HUES48 (cell line): ENCODE data around the gene PMIS2.
A peak's percentile ranks its signal among the peaks of the same experiment; 100 is the strongest.

Source experiments
- H3K27ac ChIP-seq: one replicate; pipeline ENCODE4 v1.7.0; 2013; ENCODE audit warnings: low read depth, low read length, inconsistent platforms
- H3K27me3 ChIP-seq: 2 replicates; pipeline ENCODE4 v1.6.1; 2013; ENCODE audit warnings: mild to moderate bottlenecking, low read length; ENCODE audit not compliant: control insufficient read depth, insufficient read depth
- H3K36me3 ChIP-seq: 2 replicates; pipeline ENCODE4 v1.6.1; 2013; ENCODE audit warnings: low read length; ENCODE audit not compliant: control insufficient read depth, insufficient read depth
- H3K4me1 ChIP-seq: 2 replicates; pipeline ENCODE4 v1.6.1; 2013; ENCODE audit warnings: mild to moderate bottlenecking, low read length; ENCODE audit not compliant: control insufficient read depth, insufficient read depth
- H3K4me3 ChIP-seq: 2 replicates; pipeline ENCODE4 v1.5.1; 2013; ENCODE audit warnings: mild to moderate bottlenecking, low read depth, low read length
- H3K9ac ChIP-seq: 2 replicates; pipeline ENCODE4 v1.6.1; 2013; ENCODE audit warnings: mild to moderate bottlenecking, low read depth, low read length, moderate library complexity
- H3K9me3 ChIP-seq: 2 replicates; pipeline ENCODE4 v1.6.1; 2013; ENCODE audit warnings: low read length; ENCODE audit not compliant: control insufficient read depth, insufficient read depth

PMIS2 gene

GRCh38 chr19:35557539-35558399 is 28.2 kb upstream of the PMIS2 start:
- Histone ChIP-seq H3K4me3 (peak overlapping the region; percentile 80), H3K9me3 (no peaks in the 10 kb centered on the region), H3K27ac (no peak overlapping the region), H3K4me1 (no peaks in the 10 kb centered on the region), H3K27me3 (peaks cover 37% of the 10 kb centered on the region), H3K36me3 (no peaks in the 10 kb centered on the region), H3K9ac (no peak overlapping the region)

- H3K9me3 ChIP-seq, result no peaks in the 10 kb centered on the region
- peaks cover 37% of the 10 kb centered on the region for H3K27me3 ChIP-seq
- no peak overlapping the region for H3K27ac ChIP-seq
- H3K36me3 ChIP-seq, result no peaks in the 10 kb centered on the region
- peak overlapping the region; percentile 80 for H3K4me3 ChIP-seq
- H3K4me1 ChIP-seq, result no peaks in the 10 kb centered on the region
- no peak overlapping the region for H3K9ac ChIP-seq
Observed at GRCh38 chr19:35558400-35559280, 27.3 kb upstream of the PMIS2 start.

GRCh38 chr19:35559281-35559659 is 26.7 kb upstream of the PMIS2 start:
- H3K36me3 ChIP-seq, result no peaks in the 10 kb centered on the region
- H3K9ac ChIP-seq, result no peak overlapping the region
- no peak overlapping the region for H3K27ac ChIP-seq
- peaks cover 37% of the 10 kb centered on the region for H3K27me3 ChIP-seq
- no peak overlapping the region for H3K4me3 ChIP-seq
- H3K4me1 ChIP-seq, result no peaks in the 10 kb centered on the region
- H3K9me3 ChIP-seq, result no peaks in the 10 kb centered on the region

GRCh38 chr19:35559781-35560180 is 26.2 kb upstream of the PMIS2 start:
- H3K9ac ChIP-seq, result no peak overlapping the region
- no peaks in the 10 kb centered on the region for H3K9me3 ChIP-seq
- H3K4me3 ChIP-seq, result no peak overlapping the region
- peaks cover 37% of the 10 kb centered on the region for H3K27me3 ChIP-seq
- H3K27ac ChIP-seq, result no peak overlapping the region
- no peaks in the 10 kb centered on the region for H3K36me3 ChIP-seq
- H3K4me1 ChIP-seq, result no peaks in the 10 kb centered on the region

- Histone ChIP-seq H3K9me3 (no peaks in the 10 kb centered on the region), H3K27ac (no peak overlapping the region), H3K4me1 (no peaks in the 10 kb centered on the region), H3K36me3 (no peaks in the 10 kb centered on the region), H3K9ac (no peak overlapping the region), H3K27me3 (peaks cover 37% of the 10 kb centered on the region), H3K4me3 (no peak overlapping the region)
Observed at GRCh38 chr19:35560271-35560670, 25.7 kb upstream of the PMIS2 start.

GRCh38 chr19:35560677-35561076 is 25.3 kb upstream of the PMIS2 start:
- Histone ChIP-seq H3K27ac (no peak overlapping the region), H3K4me3 (no peak overlapping the region), H3K9me3 (no peaks in the 10 kb centered on the region), H3K36me3 (no peaks in the 10 kb centered on the region), H3K4me1 (no peaks in the 10 kb centered on the region), H3K9ac (no peak overlapping the region), H3K27me3 (peaks cover 37% of the 10 kb centered on the region)

- no peak overlapping the region for H3K9ac ChIP-seq
- H3K4me3 ChIP-seq, result no peak overlapping the region
- no peak overlapping the region for H3K27ac ChIP-seq
- H3K36me3 ChIP-seq, result no peaks in the 10 kb centered on the region
- H3K27me3 ChIP-seq, result peaks cover 31% of the 10 kb centered on the region
- no peaks in the 10 kb centered on the region for H3K9me3 ChIP-seq
- H3K4me1 ChIP-seq, result no peaks in the 10 kb centered on the region
Observed at GRCh38 chr19:35561436-35561835, 24.5 kb upstream of the PMIS2 start.

GRCh38 chr19:35562336-35562735 is 23.6 kb upstream of the PMIS2 start:
- Histone ChIP-seq H3K4me1 (no peaks in the 10 kb centered on the region), H3K27me3 (peaks cover 24% of the 10 kb centered on the region)

GRCh38 chr19:35562776-35563175 is 23.2 kb upstream of the PMIS2 start:
- Histone ChIP-seq H3K4me3 (no peak overlapping the region), H3K27me3 (peaks cover 24% of the 10 kb centered on the region), H3K27ac (no peak overlapping the region), H3K36me3 (no peaks in the 10 kb centered on the region), H3K9ac (no peak overlapping the region), H3K4me1 (no peaks in the 10 kb centered on the region), H3K9me3 (no peaks in the 10 kb centered on the region)

More at GRCh38 chr19:35562336-35562735, 23.6 kb upstream of the PMIS2 start:
- Histone ChIP-seq H3K9me3 (no peaks in the 10 kb centered on the region), H3K9ac (no peak overlapping the region), H3K4me3 (no peak overlapping the region), H3K36me3 (no peaks in the 10 kb centered on the region), H3K27ac (no peak overlapping the region)

GRCh38 chr19:35563207-35563829 is 22.7 kb upstream of the PMIS2 start, which contains the start of gene ATP4A:
Gene ATP4A (minus strand): TSS chr19:35563658. CDS start chr19:35563629, 29 bp downstream.
- Histone ChIP-seq H3K27ac (no peak within 1 kb of the TSS), H3K4me3 (no peak within 1 kb of the TSS), H3K9ac (no peak within 1 kb of the TSS), H3K9me3 (no peaks in the 10 kb centered on the region), H3K27me3 (peaks cover 24% of the 10 kb centered on the region), H3K36me3 (no peaks in the 10 kb centered on the region), H3K4me1 (no peaks in the 10 kb centered on the region)
